Fibroblast of peridontal ligament (primary cell): Measurements from ENCODE around the gene KLK3.
"Not testable (repeated sequence)": the region's sequence is repeated elsewhere in the genome, so short reads cannot be mapped to it uniquely, and the experiment has no call there.

Experiments
- DNase-seq: peaks from one replicate; pipeline ENCODE4 v3.0.0-alpha.2; 2010; ENCODE audit errors: extremely low read depth

KLK3 gene

DNA sequence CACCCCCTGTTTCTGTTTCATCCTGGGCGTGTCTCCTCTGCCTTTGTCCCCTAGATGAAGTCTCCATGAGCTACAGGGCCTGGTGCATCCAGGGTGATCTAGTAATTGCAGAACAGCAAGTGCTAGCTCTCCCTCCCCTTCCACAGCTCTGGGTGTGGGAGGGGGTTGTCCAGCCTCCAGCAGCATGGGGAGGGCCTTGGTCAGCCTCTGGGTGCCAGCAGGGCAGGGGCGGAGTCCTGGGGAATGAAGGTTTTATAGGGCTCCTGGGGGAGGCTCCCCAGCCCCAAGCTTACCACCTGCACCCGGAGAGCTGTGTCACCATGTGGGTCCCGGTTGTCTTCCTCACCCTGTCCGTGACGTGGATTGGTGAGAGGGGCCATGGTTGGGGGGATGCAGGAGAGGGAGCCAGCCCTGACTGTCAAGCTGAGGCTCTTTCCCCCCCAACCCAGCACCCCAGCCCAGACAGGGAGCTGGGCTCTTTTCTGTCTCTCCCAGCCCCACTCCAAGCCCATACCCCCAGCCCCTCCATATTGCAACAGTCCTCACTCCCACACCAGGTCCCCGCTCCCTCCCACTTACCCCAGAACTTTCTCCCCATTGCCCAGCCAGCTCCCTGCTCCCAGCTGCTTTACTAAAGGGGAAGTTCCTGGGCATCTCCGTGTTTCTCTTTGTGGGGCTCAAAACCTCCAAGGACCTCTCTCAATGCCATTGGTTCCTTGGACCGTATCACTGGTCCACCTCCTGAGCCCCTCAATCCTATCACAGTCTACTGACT is at the start of gene KLK3:
TSS of gene KLK3 (plus strand) at position 280 of the 775 bp plus-strand sequence. CDS start at position 321, 41 bp downstream.
- no peak for DNase-seq

DNA sequence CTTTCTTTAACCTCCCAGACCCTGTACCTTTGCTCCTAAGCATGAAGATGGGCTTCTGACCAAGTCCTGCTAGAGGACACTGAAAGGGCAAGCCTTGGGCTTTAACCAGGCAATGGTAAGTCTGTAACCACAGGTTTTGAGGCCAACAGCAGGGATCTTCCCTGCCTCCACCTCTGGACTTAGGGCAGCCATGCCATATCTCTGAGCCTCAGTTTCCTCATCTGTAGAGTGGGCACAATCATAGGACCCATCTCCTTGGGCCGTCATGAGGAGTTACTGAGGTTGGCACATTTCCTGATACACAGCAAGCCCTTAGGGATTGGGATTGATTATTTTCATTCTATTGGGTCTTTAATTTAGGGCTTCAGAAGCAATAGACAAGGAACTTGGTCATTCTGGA is 45.9 kb upstream of the KLK3 start:
- no peak for DNase-seq

DNA sequence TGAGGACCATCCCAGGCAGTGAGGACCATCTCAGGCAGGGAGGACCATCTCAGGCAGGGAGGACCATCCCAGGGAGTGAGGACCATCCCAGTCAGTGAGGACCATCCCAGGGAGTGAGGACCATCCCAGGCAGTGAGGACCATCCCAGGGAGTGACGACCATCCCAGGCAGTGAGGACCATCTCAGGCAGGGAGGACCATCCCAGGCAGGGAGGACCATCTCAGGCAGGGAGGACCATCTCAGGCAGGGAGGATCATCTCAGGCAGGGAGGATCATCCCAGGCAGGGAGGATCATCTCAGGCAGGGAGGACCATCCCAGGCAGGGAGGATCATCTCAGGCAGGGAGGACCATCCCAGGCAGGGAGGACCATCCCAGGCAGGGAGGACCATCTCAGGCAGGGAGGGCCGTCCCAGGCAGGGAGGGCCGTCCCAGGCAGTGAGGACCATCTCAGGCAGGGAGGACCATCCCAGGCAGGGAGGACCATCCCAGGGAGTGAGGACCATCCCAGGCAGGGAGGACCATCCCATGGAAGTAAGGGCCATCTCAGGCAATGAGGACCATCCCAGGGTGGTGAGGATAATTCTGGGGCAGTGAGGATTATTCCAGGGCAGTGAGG is 43.0 kb upstream of the KLK3 start:
- not testable (repeated sequence) for DNase-seq

DNA sequence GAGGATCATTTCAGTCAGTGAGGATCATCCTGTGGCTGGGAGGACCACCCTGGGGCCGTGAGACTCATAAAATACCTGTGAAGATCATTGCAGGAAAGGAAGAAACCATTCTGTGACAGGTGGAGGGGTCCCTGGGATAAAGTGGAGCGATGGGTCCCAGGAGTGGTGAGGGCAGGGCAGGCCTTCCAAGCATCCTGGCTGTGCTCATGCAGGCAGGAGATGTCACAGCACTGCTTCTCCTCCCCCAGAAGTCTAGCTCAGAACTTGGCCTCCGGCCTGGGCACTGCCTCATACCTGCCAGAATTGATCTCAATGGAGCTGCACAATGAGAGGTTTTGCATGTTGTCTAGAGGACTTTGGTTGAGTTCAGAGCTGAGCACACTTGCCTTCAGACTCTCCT is 42.2 kb upstream of the KLK3 start:
- DNase-seq = no peak

DNA sequence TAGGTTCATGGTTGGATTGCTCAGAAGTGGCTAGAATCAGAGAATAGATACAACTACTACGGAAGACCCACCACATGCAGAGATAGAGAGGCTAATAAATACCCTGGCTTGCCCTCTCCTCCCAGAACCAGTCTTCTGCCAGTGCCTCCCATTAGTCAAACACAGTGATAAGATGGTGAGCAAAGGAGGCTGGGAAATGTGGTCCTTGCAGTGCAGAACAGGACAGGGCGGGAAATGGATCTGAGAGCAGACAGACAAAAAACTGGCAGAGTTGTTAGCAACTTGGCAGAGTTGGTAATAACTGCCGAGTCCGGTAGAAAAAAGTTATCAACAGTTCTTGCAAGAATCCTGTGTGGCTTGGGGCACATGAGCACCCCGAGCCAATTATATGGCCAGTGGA is 39.8 kb upstream of the KLK3 start:
- DNase-seq = no peak

DNA sequence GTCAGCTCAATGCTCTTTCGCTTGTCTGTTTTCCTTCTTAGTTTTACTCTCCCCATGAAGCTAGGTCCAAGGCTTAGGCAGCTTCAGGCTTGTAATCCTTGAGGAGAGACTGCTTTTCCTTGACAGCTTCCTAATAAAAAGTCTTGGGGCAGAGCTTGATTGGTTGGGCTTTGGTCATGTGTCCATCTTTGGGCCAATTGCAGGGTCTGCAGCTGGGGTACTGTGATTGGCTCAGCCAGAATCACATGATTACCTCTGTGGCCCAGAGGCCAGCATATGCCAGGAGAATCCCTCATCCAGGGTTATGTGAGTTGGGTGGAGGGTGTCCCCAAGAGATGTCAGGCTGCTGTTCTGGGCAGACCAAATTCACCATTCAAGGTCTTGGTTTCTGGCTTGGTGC is 39.3 kb upstream of the KLK3 start:
- no peak for DNase-seq

DNA sequence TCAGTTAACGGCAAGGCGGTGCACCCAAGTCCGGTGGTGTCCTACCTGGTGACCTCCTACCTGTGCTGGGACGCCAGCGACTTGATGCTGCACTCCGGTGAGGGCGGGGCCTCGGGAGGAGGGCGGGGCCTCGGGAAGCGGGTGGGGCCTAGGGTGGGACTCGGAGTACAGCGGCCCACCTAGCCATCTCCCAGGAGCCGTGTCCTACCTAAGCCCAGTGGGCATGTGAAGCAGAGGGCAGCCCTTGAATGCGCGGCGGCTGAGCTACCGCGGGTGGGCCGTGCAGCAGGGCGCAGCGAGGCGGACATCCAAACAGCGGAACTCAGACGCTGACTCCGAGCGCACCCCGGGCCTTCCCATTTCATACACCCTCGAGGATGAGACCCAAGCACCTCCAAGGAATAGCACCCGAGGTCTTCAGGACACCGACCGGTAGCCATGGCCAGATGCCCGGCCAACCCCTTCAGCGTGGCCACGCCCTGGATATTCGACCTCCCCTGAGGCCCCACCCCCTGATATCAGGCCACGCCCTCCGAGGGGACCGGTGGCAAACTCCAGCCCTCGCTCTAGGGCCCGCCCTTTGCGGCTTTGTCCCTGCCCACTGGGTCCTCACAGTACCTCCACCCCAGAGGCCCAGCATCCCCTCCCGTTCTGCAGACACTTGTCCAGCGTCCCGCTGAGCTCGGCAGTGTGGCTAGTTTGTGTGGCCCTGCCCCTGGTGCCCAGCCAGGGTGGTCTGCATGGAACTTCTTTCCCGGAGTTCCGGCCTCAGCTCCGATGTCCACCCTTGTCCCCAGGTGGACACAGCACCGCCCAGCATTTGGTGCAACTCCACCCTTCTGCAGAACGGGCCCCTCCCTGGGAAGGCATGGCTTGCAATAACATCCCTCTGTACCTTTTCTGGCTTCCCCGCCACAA is 36.5 kb upstream of the KLK3 start:
- no peak for DNase-seq

DNA sequence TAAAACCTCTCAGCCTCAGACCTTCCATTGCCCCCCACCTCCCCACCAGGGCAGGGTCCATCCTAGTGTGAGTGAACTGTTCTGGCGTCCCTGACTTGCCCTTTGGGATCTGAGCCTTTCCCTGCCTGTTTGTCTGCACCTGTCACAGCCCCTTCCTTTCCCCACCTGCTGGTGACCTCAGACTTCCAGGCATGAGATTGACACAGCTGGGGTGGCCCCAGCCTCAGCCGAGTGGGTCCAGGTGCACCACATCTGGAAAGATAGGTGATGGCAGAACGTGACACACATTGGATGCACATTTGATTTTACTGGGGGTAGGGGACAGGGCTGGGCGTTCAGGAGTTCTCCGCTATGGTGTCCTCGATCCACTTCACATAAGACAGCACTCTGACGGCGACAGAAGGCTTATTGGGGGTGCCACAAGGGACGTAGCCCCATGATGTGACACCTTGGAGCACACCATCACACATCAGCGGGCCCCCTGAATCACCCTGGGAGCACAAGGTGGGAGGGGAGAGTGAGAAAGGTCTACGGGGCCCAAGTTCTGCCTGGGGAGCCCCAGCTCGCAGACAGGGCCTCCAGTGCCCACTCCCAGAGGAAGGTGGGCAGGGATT is 35.7 kb upstream of the KLK3 start:
- no peak for DNase-seq

DNA sequence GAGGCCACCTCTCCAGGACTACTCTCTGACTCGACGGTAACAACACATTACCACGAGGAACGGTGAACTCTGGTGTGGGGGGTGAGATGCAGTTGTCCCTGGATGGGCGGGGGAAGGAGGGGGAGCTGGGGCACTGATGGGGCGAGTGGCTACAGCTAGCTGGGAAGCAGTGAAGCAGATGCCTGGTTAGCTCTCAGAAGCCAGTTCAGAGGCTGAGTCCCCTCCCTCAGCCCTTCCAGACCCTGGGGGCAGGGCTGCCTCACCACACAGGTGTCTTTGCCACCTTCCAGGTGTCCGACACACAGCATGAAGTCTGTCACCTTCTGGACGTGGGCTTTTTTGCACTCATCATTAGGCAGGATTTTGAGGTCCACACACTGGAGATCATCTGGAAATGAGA is 35.1 kb upstream of the KLK3 start:
- no peak for DNase-seq

DNA sequence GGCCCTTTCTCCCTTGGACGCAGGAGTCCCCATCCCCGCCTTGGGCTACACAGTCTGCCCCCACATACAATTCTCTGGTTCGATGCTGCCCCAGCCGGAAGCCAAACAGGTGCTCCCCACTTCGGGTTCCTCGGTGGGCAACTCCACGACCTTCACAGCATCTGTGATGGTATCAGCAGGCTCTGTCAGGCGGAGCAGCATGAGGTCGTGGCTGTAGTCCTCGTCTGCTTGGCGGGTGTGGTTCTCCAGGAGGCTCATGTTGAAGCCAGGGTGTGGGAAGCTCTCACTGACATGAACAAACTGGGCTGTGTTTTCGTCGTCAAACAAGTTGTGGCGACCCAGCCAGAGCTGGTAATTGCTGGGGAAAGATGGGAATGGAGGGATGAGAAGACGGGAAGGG is 34.6 kb upstream of the KLK3 start:
- DNase-seq = no peak

DNA sequence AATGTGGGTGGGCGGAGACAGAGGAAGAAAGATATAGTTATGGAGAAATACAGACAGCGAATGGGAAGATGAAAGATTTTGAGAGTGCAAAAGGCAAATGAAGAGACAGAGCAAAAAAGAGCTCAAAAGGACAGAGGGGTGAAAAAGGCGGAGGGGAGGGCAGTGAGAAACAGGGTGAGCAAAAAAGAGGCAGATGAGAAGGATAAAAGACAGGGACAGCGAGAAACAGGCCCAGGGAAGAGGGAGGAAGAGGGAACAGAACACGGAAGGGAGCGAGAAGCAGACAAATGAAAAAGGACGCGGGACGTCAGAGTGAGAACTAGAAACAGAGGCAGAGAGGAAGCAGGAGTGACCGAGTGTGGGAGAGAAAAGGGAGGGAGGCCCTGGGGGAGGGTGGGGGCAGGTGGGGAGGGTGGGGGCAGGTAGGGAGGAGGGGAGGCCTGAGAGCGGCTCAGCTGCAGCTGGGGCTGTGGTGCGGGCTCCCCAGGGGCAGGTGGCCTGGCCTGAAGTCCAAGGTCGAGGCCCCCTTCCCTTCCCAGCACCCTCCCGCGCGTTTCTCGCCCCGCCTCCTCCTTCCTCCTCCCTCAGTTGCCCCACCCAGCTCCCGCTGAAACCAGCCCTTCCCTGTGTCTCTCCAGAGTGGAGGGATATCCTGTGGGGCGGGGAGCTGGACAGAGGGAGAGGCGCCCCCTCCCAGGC is 34.0 kb upstream of the KLK3 start:
- no peak for DNase-seq

DNA sequence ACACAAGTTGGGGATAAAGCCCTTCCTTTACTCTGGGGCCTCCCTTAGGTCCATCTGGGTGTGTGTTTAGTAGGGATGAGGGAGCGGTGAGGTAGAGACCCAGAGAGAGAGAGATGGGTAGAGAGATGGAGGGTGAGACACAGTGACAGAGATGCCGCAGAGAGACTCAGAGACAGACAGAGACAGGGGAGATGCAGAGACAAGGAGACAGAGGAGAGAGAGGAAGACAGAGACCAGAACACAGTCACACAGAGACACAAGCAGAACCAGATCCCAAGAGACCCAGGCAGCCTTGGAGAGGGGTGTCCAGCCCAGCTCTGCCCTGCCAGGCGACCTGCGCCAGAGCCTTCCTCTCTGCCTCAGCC is 33.5 kb upstream of the KLK3 start:
- DNase-seq = no peak

DNA sequence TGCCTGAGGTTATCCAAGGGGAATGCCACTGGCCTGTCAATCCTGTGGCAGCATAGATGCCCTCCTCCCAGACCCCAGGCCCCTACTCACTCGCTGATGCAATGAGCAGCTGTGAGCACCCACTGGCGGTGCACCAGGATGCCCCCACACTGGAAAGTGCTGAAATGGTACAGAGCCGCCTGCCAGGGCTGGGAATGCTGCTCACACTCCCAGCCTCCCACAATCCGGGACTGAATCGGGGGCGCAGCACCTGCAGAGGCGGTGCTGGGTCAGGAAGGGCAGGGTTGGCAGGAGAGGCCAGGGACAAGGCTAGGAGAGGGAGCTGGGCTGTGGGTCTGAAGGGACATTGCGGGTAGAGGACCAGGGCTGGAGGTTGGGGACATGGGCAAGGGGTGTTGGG is 33.1 kb upstream of the KLK3 start:
- DNase-seq = no peak

DNA sequence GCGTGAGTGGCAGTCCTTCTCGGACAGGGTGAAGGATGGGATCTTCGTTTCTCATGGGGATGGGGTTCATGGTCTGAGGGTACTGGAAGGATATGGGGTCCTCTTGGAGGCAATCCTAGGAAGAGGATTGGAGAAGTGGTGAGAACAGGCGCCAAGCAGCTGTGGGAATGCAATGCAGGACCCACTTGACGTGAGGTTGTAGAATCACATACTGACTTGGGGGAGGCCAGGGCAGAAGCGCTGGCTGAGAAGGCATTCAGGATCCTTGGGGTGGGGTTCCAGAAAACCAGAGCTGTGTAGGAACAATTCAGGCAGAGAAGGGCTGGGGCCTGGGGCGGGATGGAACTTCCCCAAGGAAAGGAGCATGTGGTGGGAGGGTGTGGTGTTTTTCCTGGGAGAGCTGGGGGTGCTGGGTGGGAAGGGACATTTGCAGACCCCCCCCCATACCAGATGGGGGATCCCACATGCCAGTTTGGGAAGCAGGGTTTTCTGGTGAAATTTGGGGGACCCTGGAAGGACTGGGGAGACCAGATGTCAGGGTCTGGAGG is 32.0 kb upstream of the KLK3 start:
- no peak for DNase-seq

DNA sequence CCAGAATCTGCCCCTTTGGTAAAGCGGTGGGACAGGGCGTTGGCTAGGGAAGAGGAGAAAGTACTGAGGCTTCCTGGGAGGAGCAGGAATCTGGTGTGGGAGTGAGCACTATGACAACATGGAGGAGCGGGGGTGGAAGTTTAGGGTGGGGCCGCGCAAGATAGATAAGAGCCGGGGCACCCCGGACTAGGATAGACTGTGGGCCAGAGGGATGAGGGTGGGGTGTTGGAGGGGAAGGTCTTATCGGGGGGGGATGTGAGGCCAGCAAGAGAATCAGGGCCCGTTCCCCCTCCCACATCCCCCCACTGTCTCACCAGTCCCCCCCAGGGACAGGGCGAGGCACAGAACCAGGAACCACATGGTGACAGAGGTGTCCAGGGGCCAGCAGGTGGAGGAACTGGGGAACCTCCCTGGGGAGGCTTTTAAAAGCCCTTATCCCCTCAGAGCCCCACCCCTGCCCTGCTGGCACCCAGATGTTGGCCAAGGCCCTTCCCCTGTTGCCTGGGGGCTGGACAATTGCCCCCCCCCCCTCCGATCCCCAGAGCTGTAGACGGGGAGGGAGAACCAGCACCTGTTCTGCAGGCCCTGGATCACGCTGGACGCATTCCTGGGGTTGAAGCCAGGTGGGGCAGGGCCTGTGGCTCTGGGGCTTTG is 31.2 kb upstream of the KLK3 start, which contains the start of gene KLK1:
TSS of gene KLK1 (minus strand) at position 399 of the 654 bp plus-strand sequence. CDS start at position 360, 39 bp downstream.
- DNase-seq = no peak

DNA sequence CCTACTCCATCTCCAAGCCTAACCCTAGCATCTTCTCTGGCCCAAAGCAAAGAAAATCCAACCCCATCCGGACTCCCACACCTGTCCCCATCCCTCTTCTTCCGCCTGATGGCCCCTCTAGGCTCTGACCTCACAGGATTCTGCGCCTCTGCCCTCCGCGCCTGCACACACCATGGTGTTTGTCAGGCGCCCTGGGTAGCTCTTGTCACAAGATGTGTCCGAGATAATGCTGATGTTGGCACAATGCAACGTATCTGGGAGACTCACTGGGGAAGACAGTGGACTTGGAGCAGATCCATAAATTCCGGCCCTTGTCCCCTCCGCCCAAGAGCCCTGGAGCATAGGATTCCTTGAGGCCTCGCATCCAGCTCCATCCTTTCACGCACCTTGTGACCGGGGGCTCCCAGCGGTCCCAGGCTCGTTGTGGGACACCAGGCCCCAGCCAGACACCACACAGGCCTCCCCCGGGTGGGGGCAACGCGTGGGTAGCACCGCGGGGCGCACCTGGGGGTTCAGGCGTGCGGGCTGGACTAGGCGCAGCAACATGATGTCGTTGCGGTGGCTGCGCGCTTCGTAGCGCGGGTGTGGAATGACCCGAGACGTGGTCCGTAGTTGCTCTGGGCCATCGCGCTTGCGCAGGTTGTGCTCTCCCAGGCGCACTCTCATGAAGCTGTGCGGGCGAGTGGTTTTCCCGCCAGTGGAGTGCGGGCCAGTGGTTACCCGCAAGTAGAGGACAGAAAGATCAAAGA is 28.0 kb upstream of the KLK3 start:
- no peak for DNase-seq

DNA sequence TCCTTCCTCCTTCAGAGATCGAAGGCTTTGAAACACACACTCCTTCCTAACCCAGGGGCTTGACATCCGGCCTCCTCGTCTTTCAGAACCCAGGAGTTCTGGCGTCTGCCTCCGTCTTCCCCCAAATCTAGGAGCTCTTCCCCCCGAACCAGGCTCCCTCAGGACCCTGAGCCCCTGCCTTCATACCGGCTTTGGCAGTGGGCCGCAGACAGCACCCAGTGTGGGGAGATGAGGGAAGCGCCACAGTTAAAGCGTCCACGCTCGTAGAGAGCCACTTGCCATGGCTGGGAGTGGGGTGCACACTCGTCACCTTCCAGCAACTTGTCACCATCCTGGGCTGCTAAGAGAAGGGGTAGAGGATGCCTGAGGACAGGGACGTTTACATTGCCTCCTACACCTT is 27.2 kb upstream of the KLK3 start:
- DNase-seq = no peak

DNA sequence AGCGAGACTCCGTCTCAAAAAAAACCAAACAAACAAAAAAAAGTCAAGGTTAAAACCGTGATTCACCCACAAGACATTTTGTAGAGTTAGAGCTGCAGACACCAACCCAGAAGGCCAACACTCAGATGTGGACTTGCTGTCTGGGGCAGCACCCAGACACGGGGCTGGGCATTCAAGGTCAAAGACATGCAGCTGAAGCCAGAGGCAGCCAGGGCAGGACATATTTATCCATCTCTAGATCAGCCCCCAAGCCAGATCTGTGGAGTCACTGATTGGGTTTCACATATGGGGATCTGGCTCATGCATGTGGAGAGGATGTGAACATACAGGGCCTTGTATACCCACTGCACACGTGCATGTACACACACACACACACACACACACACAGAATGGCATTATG is 24.9 kb upstream of the KLK3 start:
- DNase-seq = no peak

DNA sequence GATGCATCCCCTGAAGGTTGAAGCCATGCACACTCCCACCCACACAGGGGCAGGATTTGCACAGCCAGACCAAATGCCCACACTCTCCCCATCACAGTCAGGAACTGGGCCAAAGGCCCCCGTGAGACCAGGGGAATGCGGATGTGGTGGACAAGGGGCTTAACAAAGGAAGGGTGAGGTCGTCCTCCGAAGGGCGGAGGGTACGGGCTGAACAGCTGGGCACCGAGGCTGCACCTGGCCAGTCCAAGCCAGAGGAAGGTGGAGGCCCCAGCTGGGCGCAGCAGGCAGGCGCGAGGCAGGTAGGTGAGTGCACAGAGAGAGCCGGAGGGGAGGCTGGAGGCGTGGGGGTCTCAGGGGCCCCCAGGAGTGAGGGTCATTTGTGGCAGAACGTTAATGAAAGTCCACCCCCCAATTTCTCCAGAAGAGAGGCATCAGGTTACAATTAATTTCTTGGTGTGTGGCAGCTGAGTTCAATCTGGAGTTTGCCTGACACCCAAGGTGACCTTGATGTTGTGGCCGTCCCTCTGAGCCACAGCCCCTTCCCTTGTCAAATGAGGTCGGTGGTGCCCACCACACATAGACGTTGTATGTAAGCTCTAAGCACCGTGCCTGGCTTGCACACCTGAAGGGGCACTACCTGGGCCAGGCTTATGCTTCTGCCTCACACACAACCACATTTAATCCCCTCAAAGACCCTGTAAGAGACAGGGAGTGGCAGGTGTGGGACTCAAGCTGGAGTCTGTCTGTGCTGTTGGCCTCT is 24.3 kb upstream of the KLK3 start:
- no peak for DNase-seq
